GM12864 (cell line): ENCODE data around the gene LRRC4C.
"Not testable (repeated sequence)": the region's sequence is repeated elsewhere in the genome, so short reads cannot be mapped to it uniquely, and the experiment has no call there.

ENCODE experiments used
- DNase-seq: peaks from one replicate; pipeline ENCODE4 v3.0.0-alpha.2; 2011; ENCODE audit warnings: low read depth
- H3K4me3 ChIP-seq: 2 replicates; pipeline ENCODE4 v1.5.1; 2011; ENCODE audit warnings: mild to moderate bottlenecking, low read depth, low read length, control low read depth
- CTCF ChIP-seq: IDR thresholded peaks from 2 replicates; pipeline ENCODE4 v1.5.1; 2011; ENCODE audit warnings: low read depth, mild to moderate bottlenecking, moderate library complexity, low read length, control low read depth, inconsistent platforms; ENCODE audit errors: missing control alignments

The LRRC4C gene

GRCh38 chr11:40938002-40938401, 521.5 kb downstream of the LRRC4C start:
- TF ChIP-seq CTCF = no peak

GRCh38 chr11:40924915-40925314, 534.5 kb downstream of the LRRC4C start:
- no peak for TF ChIP-seq CTCF

More at GRCh38 chr11:40938002-40938401, 521.5 kb downstream of the LRRC4C start:
- no peak overlapping the region for H3K4me3 ChIP-seq
- no peak for DNase-seq

DNA sequence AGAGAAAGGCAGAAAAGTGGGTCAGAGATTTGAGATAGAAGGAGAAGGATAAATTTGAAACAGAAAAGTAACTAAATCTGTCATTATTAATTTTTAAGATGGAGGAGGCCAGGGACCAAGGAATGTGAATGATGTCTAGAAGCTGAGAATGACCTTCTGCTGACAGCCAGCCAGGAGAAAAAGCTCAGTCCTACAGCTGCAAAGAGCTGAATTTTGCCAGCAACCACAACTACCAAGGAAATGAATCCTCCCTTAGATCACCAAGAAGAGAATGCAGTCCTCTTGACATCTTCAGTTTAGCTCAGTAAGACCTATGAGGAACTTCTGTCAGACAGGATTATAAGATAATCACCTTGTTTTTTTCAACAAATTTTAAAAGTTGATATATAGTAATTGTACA, 538.2 kb downstream of the LRRC4C start:
- no peak for TF ChIP-seq CTCF
- H3K4me3 ChIP-seq = no peak overlapping the region
- no peak for DNase-seq

More at GRCh38 chr11:40924915-40925314, 534.5 kb downstream of the LRRC4C start:
- H3K4me3 ChIP-seq = no peak overlapping the region
- no peak for DNase-seq

- DNase-seq = not testable (repeated sequence)
These were observed 548.7 kb downstream of the LRRC4C start for GRCh38 chr11:40910774-40911173.

DNA sequence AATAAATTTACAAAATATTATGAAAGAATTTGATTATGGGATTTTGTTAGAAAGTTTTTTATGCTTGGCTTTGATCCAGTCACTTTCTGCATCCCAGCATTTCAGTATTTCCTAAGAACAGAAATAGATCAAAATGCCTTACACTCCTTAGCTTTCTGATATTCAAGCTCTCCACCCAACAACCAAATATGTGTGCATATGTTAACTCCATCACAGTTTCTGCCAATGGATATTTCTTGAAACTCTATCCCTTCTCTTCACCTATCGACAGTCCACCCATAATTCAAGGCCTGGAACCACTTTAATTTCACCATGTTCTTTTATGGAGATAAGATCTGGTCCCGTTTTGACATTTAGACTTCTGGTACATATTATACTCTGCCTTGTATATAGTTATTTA, 565.0 kb downstream of the LRRC4C start:
- DNase-seq = no peak
- TF ChIP-seq CTCF = no peak
- H3K4me3 ChIP-seq = no peak overlapping the region

More at GRCh38 chr11:40910774-40911173, 548.7 kb downstream of the LRRC4C start:
- H3K4me3 ChIP-seq = not testable (repeated sequence)

DNA sequence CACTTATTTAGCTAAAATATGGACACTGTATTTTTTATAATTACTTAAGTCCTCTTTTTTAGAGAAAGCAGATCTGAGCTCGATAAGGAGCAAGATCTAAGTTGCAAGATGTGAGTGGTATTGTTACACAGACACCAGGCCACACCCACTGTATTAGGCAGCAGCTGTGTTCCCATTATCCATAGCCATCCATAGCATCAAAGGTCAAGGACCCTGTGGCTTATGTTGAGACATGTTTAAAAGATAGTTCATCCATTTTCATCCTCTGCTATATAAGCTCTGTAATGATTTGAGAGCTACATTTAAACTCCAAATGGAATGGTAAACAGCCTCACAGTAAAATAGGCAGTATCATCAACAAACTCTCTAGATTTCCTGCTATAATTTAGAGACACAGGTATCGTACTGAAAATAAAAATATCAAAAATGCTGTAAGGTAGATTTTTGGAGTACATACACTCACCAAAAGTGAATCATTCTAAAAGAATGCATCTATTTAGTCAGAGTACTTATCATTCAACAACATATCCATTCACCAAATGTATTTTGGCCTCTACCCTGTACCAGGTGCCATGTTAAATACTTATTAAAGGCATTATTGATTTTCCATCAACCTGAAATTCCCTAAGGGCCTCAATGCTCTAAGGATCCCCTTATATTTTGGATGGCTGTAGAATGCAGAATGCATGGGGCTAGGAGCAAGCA, 574.0 kb downstream of the LRRC4C start:
- H3K4me3 ChIP-seq = no peak overlapping the region
- no peak for DNase-seq
- TF ChIP-seq CTCF = no peak

GRCh38 chr11:40882301-40882700, 577.2 kb downstream of the LRRC4C start:
- TF ChIP-seq CTCF = no peak
- H3K4me3 ChIP-seq = no peak overlapping the region
- DNase-seq = no peak
